DOHH2 (cell line): ENCODE results near the gene CNGB1.

Source experiments
- H3F3A ChIP-seq: fragments of 200-600 bp; sonication (generic), shearing (Covaris generic); 2 replicates; pipeline ENCODE4 v1.6.0; 2016; ENCODE audit warnings: antibody characterized with exemption, mild to moderate bottlenecking; ENCODE audit not compliant: control insufficient read depth, insufficient read depth
- H3K27ac ChIP-seq: fragments of 200-600 bp; sonication (generic); 2 replicates; pipeline ENCODE4 v1.5.1; 2014; ENCODE audit warnings: low read depth, mild to moderate bottlenecking, low read length, moderate library complexity
- H3K27me3 ChIP-seq: fragments of 200-600 bp; sonication (generic); 2 replicates; pipeline ENCODE4 v1.6.1; 2014; ENCODE audit warnings: mild to moderate bottlenecking, low read length, mixed read lengths; ENCODE audit not compliant: control insufficient read depth
- H3K36me3 ChIP-seq: fragments of 200-600 bp; sonication (generic); 2 replicates; pipeline ENCODE4 v1.6.1; 2014; ENCODE audit warnings: mild to moderate bottlenecking, low read length, moderate library complexity, mixed read lengths; ENCODE audit not compliant: control insufficient read depth
- H3K4me1 ChIP-seq: fragments of 200-600 bp; sonication (generic); 2 replicates; pipeline ENCODE4 v1.6.1; 2014; ENCODE audit warnings: mild to moderate bottlenecking, low read length, mixed read lengths; ENCODE audit not compliant: control insufficient read depth
- H3K4me2 ChIP-seq: fragments of 200-600 bp; sonication (generic); 2 replicates; pipeline ENCODE4 v1.6.0; 2014; ENCODE audit warnings: mild to moderate bottlenecking, low read length, moderate library complexity
- H3K4me3 ChIP-seq: fragments of 200-600 bp; sonication (generic); 2 replicates; pipeline ENCODE4 v1.5.1; 2014; ENCODE audit warnings: mild to moderate bottlenecking, low read length, mixed read lengths
- H3K79me2 ChIP-seq: fragments of 200-600 bp; sonication (generic); 2 replicates; pipeline ENCODE4 v1.6.1; 2014; ENCODE audit warnings: mild to moderate bottlenecking, low read length, mixed read lengths; ENCODE audit not compliant: control insufficient read depth
- H3K9me2 ChIP-seq: fragments of 200-600 bp; sonication (generic); replicated peaks from 2 replicates; pipeline ENCODE4 v1.6.1; 2014; ENCODE audit warnings: mild to moderate bottlenecking, low read length, mixed read lengths; ENCODE audit not compliant: control insufficient read depth
- H3K9me3 ChIP-seq: fragments of 200-600 bp; sonication (generic); 2 replicates; pipeline ENCODE4 v1.6.1; 2014; ENCODE audit warnings: antibody characterized with exemption, low read length, mixed read lengths; ENCODE audit not compliant: control insufficient read depth, insufficient read depth
- H4K20me1 ChIP-seq: fragments of 200-600 bp; sonication (generic); 2 replicates; pipeline ENCODE4 v1.6.0; 2014; ENCODE audit warnings: low read depth, mild to moderate bottlenecking, antibody characterized with exemption, low read length, moderate library complexity; ENCODE audit not compliant: control insufficient read depth, insufficient read depth
- EZH2phosphoT487 ChIP-seq: fragments of 200-600 bp; sonication (generic); IDR thresholded peaks from 2 replicates; pipeline ENCODE4 v1.6.1; 2017; ENCODE audit warnings: borderline replicate concordance, mild to moderate bottlenecking, antibody characterized with exemption, low read length, moderate library complexity, mixed read lengths
- TF ChIP-seq, protein P1 (sequence below): fragments of 200-600 bp; sonication (generic); IDR thresholded peaks from one replicate; pipeline ENCODE4 v1.5.1; 2014; ENCODE audit warnings: antibody characterized with exemption, mild to moderate bottlenecking, low read depth, low read length; ENCODE audit not compliant: poor library complexity, severe bottlenecking

CNGB1 gene

DNA sequence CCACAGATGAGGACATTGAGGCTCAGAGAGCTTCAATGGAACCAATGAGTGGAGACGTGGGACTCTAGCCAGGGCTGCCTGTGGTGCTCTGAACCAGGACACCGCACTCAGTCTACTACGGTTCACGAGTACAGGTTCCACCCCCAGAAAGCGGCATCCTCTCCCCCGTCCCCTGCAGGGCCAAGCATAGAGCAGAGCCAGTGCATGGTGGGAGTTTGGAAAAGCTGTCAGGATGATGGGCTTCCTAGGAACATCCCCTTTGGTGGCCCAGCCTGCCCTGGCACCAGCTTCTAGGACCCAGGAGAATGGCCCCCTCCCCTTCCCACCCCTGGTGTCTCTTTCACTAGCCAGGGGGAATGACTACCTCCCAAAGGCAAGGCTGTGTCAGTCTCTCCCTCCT is 21.2 kb upstream of the CNGB1 start:
- H3K9me2 ChIP-seq = no peaks in the 10 kb centered on the region
- H3K27me3 ChIP-seq = no peaks in the 10 kb centered on the region
- no peaks in the 10 kb centered on the region for H3K9me3 ChIP-seq
- H3K4me1 ChIP-seq = no peaks in the 10 kb centered on the region
- no peaks in the 10 kb centered on the region for H4K20me1 ChIP-seq
- peaks cover 23% of the 10 kb centered on the region for H3K36me3 ChIP-seq
- H3K27ac ChIP-seq = no peak overlapping the region
- H3K4me2 ChIP-seq = no peak overlapping the region
- TF ChIP-seq, protein P1, sequence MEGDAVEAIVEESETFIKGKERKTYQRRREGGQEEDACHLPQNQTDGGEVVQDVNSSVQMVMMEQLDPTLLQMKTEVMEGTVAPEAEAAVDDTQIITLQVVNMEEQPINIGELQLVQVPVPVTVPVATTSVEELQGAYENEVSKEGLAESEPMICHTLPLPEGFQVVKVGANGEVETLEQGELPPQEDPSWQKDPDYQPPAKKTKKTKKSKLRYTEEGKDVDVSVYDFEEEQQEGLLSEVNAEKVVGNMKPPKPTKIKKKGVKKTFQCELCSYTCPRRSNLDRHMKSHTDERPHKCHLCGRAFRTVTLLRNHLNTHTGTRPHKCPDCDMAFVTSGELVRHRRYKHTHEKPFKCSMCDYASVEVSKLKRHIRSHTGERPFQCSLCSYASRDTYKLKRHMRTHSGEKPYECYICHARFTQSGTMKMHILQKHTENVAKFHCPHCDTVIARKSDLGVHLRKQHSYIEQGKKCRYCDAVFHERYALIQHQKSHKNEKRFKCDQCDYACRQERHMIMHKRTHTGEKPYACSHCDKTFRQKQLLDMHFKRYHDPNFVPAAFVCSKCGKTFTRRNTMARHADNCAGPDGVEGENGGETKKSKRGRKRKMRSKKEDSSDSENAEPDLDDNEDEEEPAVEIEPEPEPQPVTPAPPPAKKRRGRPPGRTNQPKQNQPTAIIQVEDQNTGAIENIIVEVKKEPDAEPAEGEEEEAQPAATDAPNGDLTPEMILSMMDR = no peak
- no peak for TF ChIP-seq EZH2phosphoT487
- H3K79me2 ChIP-seq = no peaks in the 10 kb centered on the region
- no peaks in the 10 kb centered on the region for H3F3A ChIP-seq
- no peak overlapping the region for H3K4me3 ChIP-seq

DNA sequence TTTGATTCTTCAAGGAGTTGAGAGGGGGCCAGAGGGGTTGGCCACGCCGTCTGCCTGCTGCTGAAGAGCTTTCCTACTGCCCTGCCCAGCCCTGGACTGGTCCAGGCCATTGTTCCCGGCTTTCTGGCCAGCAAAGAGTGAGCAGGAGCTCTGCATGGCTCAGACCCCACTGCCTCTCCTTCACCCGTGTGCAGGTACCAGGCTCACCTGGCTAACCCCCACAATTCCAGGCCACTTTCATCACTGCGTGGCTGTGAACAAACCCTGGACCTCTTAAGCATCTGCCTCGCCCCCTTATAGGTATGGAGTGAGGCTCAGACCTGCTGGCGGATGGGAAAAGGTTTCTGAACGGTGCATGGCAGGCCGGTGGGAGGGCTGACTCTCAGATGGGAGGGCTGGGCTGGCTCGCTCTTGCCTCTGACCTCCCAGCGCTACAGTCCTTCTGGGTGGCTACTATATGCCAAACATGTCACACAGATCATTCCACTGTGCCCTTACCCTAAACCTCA is 20.7 kb upstream of the CNGB1 start:
- no peaks in the 10 kb centered on the region for H3K79me2 ChIP-seq
- no peaks in the 10 kb centered on the region for H3K27me3 ChIP-seq

DNA sequence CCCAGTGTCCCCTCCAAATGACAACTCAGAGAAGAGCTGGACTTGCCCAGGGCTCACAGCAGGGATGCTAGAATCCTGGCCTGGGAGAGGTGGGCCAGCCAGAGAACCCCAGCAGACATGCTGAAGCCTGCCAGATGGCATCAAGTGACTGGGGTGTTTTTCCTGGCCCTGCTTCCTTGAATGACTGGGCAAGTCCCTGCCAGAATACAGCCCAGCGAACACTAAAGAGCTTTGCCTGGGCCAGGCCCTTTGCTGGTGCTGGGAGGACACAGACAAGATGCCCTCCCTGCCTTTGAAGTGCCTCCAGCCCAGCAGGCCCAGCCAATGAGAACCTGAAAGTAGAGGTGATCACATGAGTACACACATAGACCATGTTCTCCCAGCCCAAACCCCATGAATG is 18.0 kb upstream of the CNGB1 start:
- H3K36me3 ChIP-seq = no peaks in the 10 kb centered on the region
- H3K27ac ChIP-seq = no peak overlapping the region
- no peak for TF ChIP-seq EZH2phosphoT487
- TF ChIP-seq, protein P1 = no peak
- H3K9me2 ChIP-seq = no peaks in the 10 kb centered on the region
- no peaks in the 10 kb centered on the region for H3K4me1 ChIP-seq
- H3K27me3 ChIP-seq = no peaks in the 10 kb centered on the region
- no peaks in the 10 kb centered on the region for H4K20me1 ChIP-seq
- no peak overlapping the region for H3K4me2 ChIP-seq
- no peaks in the 10 kb centered on the region for H3K79me2 ChIP-seq
- no peaks in the 10 kb centered on the region for H3F3A ChIP-seq
- no peaks in the 10 kb centered on the region for H3K9me3 ChIP-seq
- no peak overlapping the region for H3K4me3 ChIP-seq

More for the DNA sequence above, 20.7 kb upstream of the CNGB1 start:
- H3K36me3 ChIP-seq = peaks cover 19% of the 10 kb centered on the region
- no peaks in the 10 kb centered on the region for H3K9me2 ChIP-seq
- H3K4me1 ChIP-seq = no peaks in the 10 kb centered on the region
- no peak for TF ChIP-seq EZH2phosphoT487
- TF ChIP-seq, protein P1 = no peak
- H3F3A ChIP-seq = no peaks in the 10 kb centered on the region
- no peak overlapping the region for H3K4me3 ChIP-seq
- H4K20me1 ChIP-seq = no peaks in the 10 kb centered on the region
- no peak overlapping the region for H3K4me2 ChIP-seq
- no peaks in the 10 kb centered on the region for H3K9me3 ChIP-seq
- H3K27ac ChIP-seq = no peak overlapping the region
